ENCODE data around the gene INO80E.

DNA sequence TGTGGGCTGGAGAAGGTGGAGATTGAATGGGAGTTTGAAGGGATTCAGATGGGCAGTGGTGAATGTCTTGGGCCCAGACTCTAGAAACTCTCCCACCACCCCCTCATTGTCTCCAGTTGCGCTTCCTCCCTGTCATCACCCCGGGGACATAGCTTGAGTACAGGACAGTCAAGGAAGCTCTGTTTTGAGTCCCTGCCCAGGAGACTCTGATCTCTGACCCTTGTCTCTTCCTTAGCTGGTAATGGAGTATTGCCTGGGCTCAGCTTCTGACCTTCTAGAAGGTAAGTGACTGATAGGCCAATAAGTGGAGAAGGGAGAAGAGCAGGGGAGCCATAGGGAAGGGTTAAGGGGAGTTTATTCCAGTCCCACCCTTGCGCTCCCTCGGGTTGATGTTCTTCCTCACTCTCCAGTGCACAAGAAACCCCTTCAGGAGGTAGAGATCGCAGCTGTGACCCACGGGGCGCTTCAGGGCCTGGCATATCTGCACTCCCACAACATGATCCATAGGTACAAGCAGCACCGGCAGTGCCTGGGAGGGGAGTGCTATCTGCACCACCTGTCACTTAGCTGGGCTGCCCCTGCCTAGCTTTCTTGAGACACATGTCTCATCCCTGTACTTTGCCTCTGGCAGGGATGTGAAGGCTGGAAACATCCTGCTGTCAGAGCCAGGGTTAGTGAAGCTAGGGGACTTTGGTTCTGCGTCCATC is 17.3 kb upstream of the INO80E start:
- TF ChIP-seq, protein P1, sequence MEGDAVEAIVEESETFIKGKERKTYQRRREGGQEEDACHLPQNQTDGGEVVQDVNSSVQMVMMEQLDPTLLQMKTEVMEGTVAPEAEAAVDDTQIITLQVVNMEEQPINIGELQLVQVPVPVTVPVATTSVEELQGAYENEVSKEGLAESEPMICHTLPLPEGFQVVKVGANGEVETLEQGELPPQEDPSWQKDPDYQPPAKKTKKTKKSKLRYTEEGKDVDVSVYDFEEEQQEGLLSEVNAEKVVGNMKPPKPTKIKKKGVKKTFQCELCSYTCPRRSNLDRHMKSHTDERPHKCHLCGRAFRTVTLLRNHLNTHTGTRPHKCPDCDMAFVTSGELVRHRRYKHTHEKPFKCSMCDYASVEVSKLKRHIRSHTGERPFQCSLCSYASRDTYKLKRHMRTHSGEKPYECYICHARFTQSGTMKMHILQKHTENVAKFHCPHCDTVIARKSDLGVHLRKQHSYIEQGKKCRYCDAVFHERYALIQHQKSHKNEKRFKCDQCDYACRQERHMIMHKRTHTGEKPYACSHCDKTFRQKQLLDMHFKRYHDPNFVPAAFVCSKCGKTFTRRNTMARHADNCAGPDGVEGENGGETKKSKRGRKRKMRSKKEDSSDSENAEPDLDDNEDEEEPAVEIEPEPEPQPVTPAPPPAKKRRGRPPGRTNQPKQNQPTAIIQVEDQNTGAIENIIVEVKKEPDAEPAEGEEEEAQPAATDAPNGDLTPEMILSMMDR (IDR thresholded peaks at IDR 0.05 in 2 of 3, conservative IDR thresholded peaks at IDR 0.05 in 1 of 3; ENCODE audit: borderline replicate concordance in 1 of 3, insufficient read depth in 1 of 3, low read depth in 2 of 3, low read length in 2 of 3): no peak
- TF ChIP-seq RAD21 (IDR thresholded peaks at IDR 0.05; ENCODE audit: low read depth) (no peak), EZH2 (IDR thresholded peaks at IDR 0.05) (no peak), SP1 (IDR thresholded peaks at IDR 0.05; ENCODE audit: low read depth) (no peak), POLR2AphosphoS5 (IDR thresholded peaks at IDR 0.05; ENCODE audit: low read depth, low read length) (no peak)
- TF ChIP-seq, protein P2, sequence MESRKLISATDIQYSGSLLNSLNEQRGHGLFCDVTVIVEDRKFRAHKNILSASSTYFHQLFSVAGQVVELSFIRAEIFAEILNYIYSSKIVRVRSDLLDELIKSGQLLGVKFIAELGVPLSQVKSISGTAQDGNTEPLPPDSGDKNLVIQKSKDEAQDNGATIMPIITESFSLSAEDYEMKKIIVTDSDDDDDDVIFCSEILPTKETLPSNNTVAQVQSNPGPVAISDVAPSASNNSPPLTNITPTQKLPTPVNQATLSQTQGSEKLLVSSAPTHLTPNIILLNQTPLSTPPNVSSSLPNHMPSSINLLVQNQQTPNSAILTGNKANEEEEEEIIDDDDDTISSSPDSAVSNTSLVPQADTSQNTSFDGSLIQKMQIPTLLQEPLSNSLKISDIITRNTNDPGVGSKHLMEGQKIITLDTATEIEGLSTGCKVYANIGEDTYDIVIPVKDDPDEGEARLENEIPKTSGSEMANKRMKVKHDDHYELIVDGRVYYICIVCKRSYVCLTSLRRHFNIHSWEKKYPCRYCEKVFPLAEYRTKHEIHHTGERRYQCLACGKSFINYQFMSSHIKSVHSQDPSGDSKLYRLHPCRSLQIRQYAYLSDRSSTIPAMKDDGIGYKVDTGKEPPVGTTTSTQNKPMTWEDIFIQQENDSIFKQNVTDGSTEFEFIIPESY (IDR thresholded peaks at IDR 0.05; ENCODE audit: extremely low read depth, insufficient replicate concordance, low read length): no peak

Measured in HCT116 (cell line).